Glomerular visceral epithelial cell (primary cell): ENCODE results near the gene ELOVL7.
A peak's percentile ranks its signal among the peaks of the same experiment; 100 is the strongest.
"Not testable (repeated sequence)": the region's sequence is repeated elsewhere in the genome, so short reads cannot be mapped to it uniquely, and the experiment has no call there.

Experiments
- DNase-seq: peaks from one replicate; pipeline ENCODE4 v3.0.0-alpha.2; 2016; ENCODE audit errors: extremely low spot score

ELOVL7 gene

GRCh38 chr5:60843936-60844905, at the start of gene ELOVL7:
Gene ELOVL7 (minus strand): TSS chr5:60844269. CDS start chr5:60787397, 56,872 bp downstream.
- DNase-seq: peak; percentile 87

GRCh38 chr5:60893521-60893920, 49.5 kb upstream of the ELOVL7 start:
- no peak for DNase-seq

- DNase-seq: no peak
Observed at GRCh38 chr5:60891667-60892066, 47.6 kb upstream of the ELOVL7 start.

GRCh38 chr5:60888359-60889061, 44.4 kb upstream of the ELOVL7 start:
- DNase-seq: no peak

- no peak for DNase-seq
Observed at GRCh38 chr5:60887746-60888145, 43.7 kb upstream of the ELOVL7 start.

GRCh38 chr5:60887096-60887495, 43.0 kb upstream of the ELOVL7 start:
- no peak for DNase-seq

GRCh38 chr5:60886158-60886557, 42.1 kb upstream of the ELOVL7 start:
- DNase-seq: no peak

GRCh38 chr5:60883229-60883628, 39.2 kb upstream of the ELOVL7 start:
- DNase-seq: peak; percentile 13

- no peak for DNase-seq
Observed at GRCh38 chr5:60872892-60873291, 28.8 kb upstream of the ELOVL7 start.

GRCh38 chr5:60870857-60871256, 26.8 kb upstream of the ELOVL7 start:
- DNase-seq: no peak

GRCh38 chr5:60860572-60860971, 16.5 kb upstream of the ELOVL7 start:
- not testable (repeated sequence) for DNase-seq

GRCh38 chr5:60856066-60856465, 12.0 kb upstream of the ELOVL7 start:
- DNase-seq: no peak

- DNase-seq: no peak
Observed at GRCh38 chr5:60852940-60853339, 8.9 kb upstream of the ELOVL7 start.

- DNase-seq: no peak
Observed at GRCh38 chr5:60852317-60852716, 8.2 kb upstream of the ELOVL7 start.

- DNase-seq: no peak
Observed at GRCh38 chr5:60851626-60852025, 7.6 kb upstream of the ELOVL7 start.

GRCh38 chr5:60846298-60846697, 2.2 kb upstream of the ELOVL7 start:
- no peak for DNase-seq

GRCh38 chr5:60843386-60843935, 608 bp downstream of the ELOVL7 start:
- DNase-seq: peak; percentile 35

- no peak for DNase-seq
Observed at GRCh38 chr5:60842871-60843385, 1.1 kb downstream of the ELOVL7 start.

GRCh38 chr5:60841361-60841760, 2.7 kb downstream of the ELOVL7 start:
- DNase-seq: no peak

- DNase-seq: no peak
Observed at GRCh38 chr5:60836131-60836530, 7.9 kb downstream of the ELOVL7 start.

GRCh38 chr5:60835554-60835953, 8.5 kb downstream of the ELOVL7 start:
- no peak for DNase-seq

GRCh38 chr5:60833520-60833919, 10.5 kb downstream of the ELOVL7 start:
- DNase-seq: no peak
